Hematopoietic multipotent progenitor cell treated with erythropoietin and hydrocortisone succinate and interleukin-3 and kit ligand, for 15 days (in vitro differentiated cells): ENCODE data around the gene SYCE3.

ENCODE experiments used
- DNase-seq: peaks from one replicate; pipeline ENCODE4 v3.0.0-alpha.2; 2015; ENCODE audit warnings: low spot score

The SYCE3 gene

DNA sequence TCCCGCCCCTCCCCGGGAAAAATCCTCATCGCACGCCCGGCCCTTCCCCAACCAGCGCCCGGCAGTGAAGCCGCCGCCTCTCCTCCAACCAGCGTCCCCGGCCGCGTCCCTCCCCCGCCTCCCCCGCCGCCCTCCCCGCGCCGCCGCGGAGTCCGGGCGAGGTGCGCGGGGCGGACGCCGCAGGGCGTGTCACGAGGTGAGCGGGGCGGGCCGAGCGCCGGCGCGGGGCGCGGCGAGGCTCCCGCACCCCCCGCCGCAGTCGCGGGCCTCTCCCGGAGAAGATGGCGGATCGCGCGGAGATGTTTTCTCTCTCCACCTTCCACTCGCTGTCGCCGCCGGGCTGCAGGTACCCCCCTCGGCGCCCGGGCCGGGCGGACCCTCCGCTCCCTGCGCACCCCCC is 37.8 kb upstream of the SYCE3 start, which contains the start of gene MAPK8IP2:
Gene MAPK8IP2 (plus strand): TSS at position 256 of the 400 bp plus-strand sequence. CDS start 26 bp downstream, at position 282.
- DNase-seq: no peak

DNA sequence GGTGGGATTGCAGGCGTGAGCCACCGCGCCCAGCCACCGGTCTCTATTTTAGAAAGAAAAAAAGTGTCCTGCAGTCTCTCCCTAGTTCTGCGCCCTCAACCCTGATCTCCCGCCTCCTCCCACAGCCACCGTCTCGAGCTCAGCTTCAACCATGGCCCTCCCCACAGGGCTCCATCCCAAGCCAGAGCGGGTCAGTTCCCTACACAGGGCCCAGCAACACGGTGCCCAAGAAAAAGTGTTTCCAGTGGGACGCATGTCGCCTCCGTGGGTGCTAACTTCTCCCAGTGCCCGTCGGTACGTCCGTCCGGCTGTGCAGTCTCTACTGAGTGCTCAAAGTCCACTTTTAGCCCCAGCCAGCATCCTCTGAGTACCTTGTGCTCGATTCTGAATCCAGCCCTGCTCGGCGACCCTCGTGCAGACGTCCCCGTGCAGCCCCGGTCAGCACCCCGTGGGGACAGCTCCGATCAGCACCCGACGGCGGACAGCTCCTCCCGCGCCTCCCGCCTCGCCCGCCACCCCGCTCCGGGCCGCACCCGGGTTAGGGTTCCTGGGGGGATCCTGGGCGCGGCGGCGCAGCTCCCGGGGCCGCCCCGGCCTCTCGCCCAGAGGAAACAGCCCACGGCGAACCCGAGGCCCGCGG is 37.2 kb upstream of the SYCE3 start:
- DNase-seq: no peak

- DNase-seq: no peak
These were observed 34.4 kb upstream of the SYCE3 start for GRCh38 chr22:50597097-50597496.

- no peak for DNase-seq
These were observed 32.5 kb upstream of the SYCE3 start for GRCh38 chr22:50595189-50595588.

GRCh38 chr22:50587407-50587806 is 24.7 kb upstream of the SYCE3 start:
- DNase-seq: no peak

DNA sequence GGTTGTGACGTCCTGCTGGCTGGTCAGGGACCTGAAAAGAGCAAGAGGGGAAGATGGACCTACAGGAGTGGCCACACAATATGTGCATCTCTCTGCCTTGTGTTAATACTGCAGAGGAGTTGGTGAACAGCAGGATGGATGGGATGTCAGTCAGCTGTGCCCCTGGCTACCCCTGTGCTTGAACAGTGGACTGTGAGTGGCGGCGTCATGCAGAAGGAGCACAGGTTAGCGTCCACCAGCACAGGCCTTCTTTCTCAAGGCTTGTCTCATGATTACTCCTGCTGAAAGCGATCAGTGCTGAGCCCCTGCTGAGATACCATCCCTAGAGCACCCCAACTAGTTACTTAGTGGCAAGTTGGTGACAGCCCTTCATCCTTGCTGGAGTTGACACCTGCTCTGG is 23.7 kb upstream of the SYCE3 start:
- no peak for DNase-seq

DNA sequence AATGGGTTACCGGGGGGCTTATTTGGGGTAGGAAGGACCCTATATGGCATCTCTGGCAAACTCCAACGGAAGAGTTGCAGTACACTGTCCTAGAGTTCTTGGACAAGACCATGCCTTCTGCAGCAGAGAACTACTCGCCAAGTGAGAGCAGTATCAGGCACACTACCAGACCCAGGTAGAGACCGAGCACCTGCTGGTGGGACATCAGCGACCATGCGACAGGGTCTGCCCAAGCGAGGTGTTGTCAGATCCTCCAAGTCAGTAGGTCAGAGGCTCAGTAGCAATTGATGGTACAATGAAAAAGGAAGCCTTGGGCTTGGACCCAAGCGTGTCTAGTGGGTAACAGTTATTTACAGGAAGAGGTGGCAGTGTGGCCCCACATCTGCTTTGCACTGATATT is 23.1 kb upstream of the SYCE3 start:
- DNase-seq: no peak

DNA sequence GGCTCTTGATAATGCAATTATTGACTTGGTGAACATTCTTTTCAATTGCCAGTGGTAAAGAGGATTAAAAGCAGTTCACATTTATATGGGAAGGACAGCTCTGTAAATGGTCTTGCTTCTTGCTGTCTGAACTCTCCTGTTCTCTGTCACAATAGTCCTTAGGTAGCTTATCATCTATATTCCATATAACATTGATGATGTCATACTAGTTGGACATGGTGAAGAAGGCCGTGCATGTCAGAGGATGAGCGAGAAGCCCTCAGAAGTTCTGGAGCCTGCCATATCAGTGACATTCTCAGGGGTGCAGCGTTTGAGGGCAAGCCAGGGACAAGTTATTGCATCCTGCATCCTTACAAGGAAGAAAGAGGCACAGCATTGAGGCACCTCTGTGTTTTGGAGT is 22.5 kb upstream of the SYCE3 start:
- DNase-seq: no peak

GRCh38 chr22:50584106-50585096 is 21.7 kb upstream of the SYCE3 start:
- no peak for DNase-seq

GRCh38 chr22:50583294-50583861 is 20.7 kb upstream of the SYCE3 start:
- no peak for DNase-seq

GRCh38 chr22:50582493-50583293 is 20.0 kb upstream of the SYCE3 start, which contains the start of gene CHKB:
CHKB (minus strand) TSS chr22:50582849; CDS start chr22:50582781, 68 bp downstream.
- DNase-seq: peak; percentile 96

DNA sequence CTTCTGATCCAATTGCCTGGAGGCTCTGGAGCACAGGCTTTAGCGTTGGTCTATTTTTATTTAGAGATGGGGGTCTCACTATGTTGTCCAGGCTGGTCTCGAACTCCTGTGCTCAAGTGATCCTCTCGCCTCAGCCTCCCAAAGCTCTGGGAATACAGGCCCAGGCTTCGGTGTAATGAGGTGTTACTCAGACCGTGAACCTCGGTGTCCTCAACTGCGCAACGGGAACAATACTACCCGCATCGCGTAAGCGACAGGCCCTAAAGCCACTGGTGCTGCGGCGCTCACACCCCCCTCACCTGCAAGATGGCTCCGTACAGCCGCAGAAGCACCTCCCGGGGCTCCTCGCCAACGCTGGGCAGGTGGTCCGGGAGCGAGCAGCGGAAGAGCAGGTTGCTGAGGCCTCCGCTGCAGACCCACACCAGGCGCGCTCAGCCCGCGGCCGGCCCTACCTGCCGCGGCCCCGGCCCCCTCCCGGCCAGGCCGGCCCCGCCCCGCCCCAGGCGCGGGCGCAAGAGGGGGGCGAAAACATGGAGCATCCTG is 19.3 kb upstream of the SYCE3 start:
- DNase-seq: no peak

DNA sequence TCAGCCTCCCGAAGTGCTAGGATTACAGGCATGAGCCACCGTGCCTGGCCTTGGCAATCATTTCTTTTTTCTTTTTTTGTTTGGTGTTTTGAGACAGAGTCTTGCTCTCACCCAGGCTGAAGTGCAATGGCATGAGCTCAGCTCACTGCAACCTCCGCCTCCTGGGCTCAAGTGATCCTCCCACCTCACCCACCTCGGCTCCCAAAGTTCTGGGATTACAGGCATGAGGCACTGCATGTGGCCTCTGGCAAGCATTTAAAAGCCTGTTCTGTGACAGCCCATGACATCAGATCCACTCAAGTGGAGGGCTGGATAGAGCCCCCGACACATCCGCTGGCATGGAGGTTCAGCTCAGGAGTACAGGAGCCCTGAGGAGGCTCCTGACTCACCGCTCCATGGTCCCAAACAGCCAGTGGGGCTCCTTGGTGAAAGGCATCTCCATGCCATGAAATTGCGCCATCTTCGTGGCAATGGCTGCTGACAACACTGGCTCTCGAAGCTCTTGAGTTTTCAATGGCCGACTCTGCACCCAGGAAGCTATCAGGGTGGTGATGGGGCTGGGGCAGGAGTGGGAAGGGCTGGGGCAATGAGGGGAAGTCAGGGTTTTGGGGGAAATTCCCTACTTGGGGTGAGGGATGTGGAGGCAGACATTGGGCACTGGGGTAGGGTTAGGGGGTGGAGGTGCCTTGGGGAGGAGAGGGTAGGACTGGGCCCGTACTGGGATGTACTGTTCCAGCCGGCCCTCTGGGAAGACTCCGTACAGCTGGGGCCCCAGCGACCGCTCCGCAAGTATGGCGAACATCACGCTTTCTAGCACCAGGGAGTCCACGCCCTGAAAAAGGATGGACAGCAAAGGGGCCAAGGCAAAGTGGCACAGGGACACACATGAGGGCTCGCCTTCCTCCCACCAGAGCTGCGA is 18.6 kb upstream of the SYCE3 start:
- DNase-seq: no peak

GRCh38 chr22:50579752-50580151 is 17.0 kb upstream of the SYCE3 start:
- no peak for DNase-seq

DNA sequence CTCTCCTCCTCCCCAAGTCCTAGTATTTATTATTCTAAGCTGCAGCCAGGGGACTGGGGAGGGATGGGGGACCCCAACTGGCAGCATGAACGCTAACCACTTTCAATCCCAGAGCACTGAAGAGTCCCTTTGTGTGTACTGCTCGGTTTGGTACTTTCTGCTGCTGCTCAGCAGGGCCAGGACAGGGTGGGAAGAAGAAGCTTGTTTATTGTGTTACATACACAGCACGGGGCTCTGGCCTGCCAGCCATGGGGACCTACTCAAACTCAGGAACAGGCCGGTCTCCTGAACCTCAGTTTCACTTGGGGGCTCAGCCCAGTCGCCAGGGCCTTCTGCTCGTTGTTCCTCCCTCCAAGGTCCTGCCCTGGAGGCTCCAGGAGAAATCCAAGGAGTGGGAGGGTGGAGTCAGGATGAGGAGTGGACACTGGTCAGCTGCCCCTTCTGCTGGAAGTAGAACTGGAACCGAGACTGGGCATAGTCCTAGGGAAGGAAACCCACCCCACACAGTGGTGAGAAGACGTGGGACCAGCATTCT is 16.1 kb upstream of the SYCE3 start:
- no peak for DNase-seq

- no peak for DNase-seq
These were observed 15.5 kb upstream of the SYCE3 start, which contains the start of gene CPT1B for GRCh38 chr22:50577987-50578775. CPT1B (minus strand) TSS chr22:50578427; CDS start chr22:50577915, 512 bp downstream.

- DNase-seq: no peak
These were observed 14.9 kb upstream of the SYCE3 start for GRCh38 chr22:50577697-50577986.

DNA sequence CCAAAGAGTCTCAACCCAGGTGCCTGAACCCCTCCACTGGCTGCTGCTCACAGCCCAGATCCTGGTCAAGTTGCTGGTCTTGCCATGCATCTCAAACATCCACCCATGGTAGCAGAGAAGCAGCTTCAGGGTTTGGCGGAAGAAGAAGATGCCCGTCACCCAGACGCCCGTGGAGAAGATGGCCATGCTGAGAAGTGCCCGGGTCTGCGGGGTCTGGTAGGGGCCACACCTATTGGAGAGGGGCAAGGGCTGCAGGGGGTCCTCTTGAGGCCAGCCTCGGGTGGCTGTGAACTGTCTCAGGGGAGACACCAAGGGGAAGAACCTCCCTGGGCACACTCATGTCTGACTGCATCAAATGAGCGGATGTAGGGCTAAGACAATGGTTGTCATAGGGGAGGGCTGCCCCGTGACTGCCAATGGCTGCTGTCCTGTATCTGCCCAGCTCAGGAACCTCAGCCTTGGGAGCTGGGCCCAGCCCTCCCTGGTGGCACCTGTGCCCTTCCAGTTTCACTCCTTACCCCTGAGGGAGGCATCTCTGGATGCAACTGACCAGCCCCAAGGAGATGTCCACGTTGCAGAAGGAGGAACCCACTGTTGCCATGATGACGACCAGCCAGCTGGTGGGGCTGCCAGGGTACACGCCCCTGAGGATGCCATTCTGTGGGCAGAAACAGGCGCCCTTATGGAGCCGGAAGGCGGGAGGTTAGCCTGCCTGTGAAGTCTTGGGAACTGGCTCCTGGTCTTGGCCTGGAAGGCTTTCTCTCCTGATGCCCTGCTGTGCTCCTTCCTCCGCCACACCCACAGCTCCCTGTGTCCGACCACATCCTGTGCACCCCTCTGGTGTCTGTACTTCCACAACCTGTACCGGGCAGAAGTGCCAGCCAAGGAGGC is 14.3 kb upstream of the SYCE3 start:
- no peak for DNase-seq
